AG08396 (cell line): Measurements from ENCODE around the gene PRDM2.

ENCODE experiments used
- DNase-seq: peaks from one replicate; pipeline ENCODE4 v3.0.0; 2012; ENCODE audit warnings: low spot score, mixed read lengths

Gene PRDM2

DNA sequence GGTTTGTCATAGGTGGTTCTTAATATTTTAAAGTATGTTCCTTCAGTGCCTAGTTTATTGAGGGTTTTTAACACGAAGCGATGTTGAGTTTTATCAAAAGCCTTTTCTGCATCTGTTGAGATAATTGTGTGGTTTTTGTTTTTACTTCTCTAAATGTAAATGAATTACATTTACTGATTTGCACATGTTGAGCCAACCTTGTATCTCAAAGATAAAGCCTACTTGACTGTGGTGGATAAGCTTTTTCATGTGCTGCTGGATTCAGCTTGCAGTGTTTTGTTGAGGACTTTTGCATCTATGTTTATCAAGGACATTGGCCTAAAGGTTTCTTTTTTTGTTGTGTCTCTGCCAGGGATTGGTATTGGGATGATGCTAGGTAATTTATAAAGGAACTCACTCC lies 142.5 kb downstream of the PRDM2 start:
- no peak for DNase-seq

GRCh38 chr1:13851726-13852125 lies 151.7 kb downstream of the PRDM2 start:
- DNase-seq, result no peak

DNA sequence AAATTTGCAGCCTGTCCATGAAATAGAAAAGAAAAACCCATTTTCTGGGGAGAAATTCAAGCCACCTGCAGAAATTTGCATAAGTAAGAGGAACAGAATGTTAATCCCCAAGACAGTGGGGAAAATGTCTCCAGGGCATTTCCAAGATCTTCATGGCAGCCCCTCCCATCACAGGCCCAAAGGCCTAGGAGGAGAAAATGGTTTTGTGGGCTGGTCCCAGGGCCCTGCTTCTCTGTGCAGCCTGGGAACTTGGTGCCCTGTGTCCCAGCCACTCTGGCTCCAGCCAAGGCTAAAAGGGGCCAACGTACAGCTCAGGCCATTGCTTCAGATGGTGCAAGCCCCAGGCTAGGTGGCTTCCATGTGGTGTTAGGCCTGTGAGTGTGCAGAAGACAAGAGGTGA lies 155.6 kb downstream of the PRDM2 start:
- no peak for DNase-seq

DNA sequence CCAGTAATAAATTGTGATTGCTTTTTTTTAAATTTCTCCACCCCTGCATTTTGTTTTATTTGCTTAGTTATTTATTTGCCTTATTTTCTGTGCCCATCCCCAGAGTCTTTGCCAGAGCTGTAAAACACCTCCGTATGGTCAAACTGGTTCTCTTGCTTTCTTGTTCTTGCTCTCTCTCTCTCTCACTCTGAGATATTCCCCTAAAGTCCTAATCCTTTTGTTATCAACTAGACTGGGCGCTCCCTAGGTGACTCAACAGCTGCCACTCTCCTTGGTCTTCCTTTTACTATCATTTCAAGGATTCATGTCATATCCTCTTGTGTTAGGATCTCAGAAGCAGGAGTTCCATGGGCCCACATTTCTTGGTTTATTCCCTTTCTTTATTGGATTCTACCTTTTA lies 160.0 kb downstream of the PRDM2 start:
- no peak for DNase-seq

GRCh38 chr1:13864760-13865159 lies 164.8 kb downstream of the PRDM2 start:
- no peak for DNase-seq

DNA sequence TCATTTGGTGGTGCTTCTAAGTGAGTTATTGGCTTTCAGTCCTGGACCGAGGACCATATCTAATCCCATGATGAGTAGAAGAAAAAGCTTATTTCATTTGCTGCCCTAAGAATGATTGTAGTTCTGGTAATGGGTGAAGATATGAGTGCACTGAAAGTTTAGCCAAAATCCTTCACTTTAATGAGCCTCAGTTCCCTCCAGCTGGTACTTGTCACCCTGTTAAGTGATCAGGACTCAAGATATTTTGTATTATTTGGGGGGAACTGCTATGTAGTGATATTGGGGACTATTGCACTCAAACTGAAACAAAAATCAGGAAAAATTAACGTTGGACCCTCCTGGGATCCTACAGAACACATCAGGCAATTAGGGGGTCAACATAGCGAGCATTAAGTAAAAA lies 165.9 kb downstream of the PRDM2 start:
- no peak for DNase-seq

GRCh38 chr1:13867603-13868002 lies 167.6 kb downstream of the PRDM2 start:
- DNase-seq, result no peak

GRCh38 chr1:13869172-13869797 lies 169.3 kb downstream of the PRDM2 start:
- no peak for DNase-seq

DNA sequence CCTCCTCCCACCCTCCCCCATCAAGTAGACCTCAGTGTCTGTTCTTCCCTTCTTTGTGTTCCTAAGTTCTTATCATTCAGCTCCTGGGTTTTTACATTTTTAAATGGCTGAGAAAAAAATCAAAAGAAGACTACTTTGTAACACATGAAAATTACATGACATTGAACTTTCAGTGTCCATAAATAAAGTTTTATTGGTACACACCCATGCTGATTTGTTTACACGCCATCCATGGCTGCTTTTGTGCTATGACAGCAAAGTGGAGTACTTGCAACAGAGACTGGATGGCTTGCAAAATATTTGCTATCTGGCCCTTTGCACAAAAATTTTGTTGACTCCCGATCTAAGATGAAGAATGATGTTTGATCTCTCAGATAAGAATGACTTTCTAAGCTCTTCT lies 171.4 kb downstream of the PRDM2 start:
- no peak for DNase-seq

GRCh38 chr1:13871886-13872285 lies 171.9 kb downstream of the PRDM2 start:
- DNase-seq, result no peak

DNA sequence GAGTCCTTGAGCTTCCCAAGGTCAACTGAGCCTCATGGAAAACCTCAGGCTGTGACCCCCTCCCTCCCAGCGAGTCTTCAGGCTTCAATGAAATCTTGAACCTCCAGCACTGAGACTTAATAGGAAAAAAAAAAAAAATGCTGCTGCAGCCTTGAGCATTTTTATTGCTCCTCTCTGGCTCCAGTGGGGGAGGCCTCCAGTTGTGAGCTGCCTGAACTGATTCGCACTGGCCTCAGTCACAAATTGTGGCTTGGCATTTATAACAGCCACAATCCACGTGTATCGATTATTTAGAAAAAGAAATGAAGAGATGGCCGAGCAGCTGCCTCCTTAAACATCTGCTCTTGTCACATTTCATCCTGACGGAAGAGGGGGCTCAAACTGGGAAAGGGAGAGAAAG lies 173.0 kb downstream of the PRDM2 start:
- DNase-seq, result no peak
